GM18858 (cell line): Measurements from ENCODE around the gene CTBP2.

Experiments used
- ATAC-seq: cut with Tn5 transposase; IDR thresholded peaks from one replicate; pipeline ENCODE4 v1.9.1; 2021; ENCODE audit not compliant: unreplicated experiment

Gene CTBP2

DNA sequence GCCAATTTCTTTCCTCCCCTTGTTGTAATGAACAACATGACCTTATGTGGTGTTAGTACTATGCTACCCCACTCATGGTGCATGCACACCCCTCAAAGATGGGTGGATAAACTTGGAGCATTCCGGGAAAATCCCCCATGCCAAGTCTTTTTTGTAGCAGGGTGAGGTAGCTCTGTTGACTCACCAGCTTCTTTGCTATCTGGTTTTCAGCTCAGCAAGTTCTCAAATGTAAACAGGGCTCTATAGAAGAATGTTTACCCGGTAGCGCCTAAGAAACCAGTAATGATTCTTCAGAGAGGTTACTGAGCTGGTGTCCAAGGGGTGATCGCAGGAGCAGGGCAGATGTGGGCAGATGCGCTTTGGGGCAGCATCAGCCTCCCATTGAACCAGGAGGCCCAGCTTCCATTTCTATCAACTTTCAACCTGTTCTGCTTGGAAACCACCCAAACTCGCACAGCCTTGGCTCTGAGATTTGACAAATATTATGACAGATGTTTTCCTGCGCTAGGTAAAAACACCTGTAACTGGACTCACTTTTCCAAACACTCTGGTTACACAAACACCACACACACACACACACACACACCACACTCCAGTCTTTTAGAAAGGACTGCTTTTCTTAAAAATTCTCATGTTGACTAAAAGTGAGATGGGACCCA, 130.7 kb downstream of the CTBP2 start:
- no peak for ATAC-seq

- ATAC-seq, result no peak
Observed at GRCh38 chr10:125027871-125028869, 132.2 kb downstream of the CTBP2 start.

- no peak for ATAC-seq
Observed at GRCh38 chr10:125026974-125027735, 133.2 kb downstream of the CTBP2 start.

DNA sequence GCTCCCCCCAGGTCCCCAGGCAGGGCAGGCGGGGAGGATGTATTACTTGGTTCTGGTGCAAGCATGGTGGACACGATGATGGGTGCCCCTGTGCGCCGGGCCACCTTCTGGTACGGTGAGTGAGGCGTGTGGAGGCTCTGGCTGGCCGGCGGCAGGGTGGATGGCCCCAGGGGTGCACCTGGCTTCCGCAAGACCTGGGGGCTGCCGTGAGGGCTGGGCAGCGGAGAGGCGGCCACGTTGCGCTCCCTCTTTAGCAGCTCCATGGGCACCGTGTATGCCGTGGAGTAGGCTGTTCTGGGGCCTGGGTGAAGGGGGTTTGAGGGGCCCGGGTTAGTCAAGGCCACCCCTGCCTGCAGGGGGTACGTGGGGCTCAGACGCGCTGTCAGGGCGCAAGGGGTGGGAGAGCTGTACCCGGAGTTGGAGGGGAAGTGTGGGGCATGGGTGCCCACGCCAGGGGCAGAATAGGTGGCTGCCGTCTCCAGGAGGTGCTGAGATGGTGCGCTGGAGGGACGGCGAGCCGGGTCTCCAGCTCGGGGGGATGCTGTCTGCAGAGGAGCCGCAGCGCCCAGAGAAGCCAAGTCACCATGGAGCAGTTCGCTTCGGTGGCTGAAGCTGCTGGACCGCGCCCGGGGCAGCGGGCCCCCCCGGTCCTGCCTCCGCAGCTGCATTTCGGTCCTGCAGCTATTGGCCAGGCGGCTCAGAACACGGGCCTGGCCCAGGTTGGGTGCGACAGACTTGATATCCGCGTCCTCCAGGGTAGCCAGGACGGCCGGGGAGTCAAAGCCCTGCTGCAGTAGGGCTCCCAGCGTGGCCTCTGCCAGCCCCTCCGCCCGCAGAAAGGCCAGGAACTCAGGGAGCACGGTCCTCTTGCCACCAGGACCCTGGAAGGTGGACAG, 134.1 kb downstream of the CTBP2 start:
- no peak for ATAC-seq

GRCh38 chr10:125025341-125025740, 135.0 kb downstream of the CTBP2 start:
- no peak for ATAC-seq

- ATAC-seq, result no peak
Observed at GRCh38 chr10:125024497-125025234, 135.7 kb downstream of the CTBP2 start.

GRCh38 chr10:125023862-125024496, 136.4 kb downstream of the CTBP2 start:
- no peak for ATAC-seq

- ATAC-seq, result no peak
Observed at GRCh38 chr10:125023255-125023654, 137.1 kb downstream of the CTBP2 start.

GRCh38 chr10:125022671-125023070, 137.7 kb downstream of the CTBP2 start:
- no peak for ATAC-seq

GRCh38 chr10:125021686-125022344, 138.5 kb downstream of the CTBP2 start:
- no peak for ATAC-seq

DNA sequence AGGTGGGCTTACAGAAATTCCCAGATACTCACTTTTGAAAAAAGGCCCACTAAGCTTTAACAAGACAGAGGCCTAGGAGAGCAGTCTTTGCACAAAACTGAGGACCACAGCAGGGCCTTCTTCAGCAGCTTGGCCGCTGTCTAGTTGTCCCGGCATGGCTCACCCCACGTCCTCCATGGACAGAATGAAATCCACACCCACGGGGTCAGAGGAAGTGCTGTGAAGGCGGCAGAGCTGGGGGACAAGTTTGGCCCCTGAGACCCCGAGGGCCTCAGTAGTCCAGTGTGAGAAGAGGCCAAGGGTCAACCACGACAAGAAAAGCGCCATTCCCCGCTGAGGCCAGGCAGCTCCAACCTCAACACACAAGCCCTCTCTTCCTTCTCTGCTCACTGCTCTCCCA, 139.5 kb downstream of the CTBP2 start:
- no peak for ATAC-seq

DNA sequence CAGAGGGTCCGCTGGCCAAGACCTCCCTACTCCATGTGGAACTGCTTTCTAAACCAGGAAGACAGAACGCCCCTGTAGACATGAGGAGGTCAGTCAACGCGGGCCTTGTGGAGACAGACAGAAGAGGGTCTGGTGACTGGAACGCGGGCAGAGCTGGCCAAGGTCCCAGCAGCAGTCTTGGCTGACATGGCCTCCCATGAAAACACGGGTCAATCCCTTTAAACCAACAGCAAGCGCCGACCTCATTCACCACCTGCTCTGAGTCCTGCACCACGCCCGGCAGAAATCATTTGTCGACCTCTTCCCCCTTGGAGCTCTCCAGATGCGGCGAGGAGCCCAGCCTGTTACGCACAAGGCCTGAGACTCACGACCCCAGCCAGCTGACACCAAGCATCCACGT, 140.0 kb downstream of the CTBP2 start:
- ATAC-seq, result no peak

DNA sequence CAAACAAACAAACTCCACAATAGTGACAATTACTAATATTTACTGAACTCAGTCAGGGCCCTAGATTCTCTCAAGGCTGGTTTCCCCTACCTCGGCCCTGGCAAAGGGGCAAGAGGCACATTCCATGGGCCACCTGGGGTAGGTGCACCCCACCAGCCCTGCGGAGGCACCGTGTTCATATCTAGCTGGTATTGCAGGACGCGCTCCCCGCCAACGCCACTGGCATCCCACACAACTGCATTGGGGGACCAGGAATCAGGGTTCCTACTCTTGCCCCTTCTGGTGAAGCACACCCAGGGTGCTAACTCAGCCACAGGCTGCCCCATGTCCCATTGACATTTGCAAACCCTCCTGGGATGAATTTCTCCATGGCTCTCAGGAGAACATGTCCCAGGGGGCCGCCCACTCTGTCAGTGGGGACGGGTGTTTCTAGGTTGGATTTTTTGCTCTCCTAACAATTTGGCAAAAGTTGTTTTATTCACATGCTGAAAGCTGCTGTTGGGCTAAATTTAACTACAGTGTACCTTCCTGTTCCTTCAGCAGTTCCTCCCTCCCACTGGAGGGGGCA, 141.7 kb downstream of the CTBP2 start:
- no peak for ATAC-seq

DNA sequence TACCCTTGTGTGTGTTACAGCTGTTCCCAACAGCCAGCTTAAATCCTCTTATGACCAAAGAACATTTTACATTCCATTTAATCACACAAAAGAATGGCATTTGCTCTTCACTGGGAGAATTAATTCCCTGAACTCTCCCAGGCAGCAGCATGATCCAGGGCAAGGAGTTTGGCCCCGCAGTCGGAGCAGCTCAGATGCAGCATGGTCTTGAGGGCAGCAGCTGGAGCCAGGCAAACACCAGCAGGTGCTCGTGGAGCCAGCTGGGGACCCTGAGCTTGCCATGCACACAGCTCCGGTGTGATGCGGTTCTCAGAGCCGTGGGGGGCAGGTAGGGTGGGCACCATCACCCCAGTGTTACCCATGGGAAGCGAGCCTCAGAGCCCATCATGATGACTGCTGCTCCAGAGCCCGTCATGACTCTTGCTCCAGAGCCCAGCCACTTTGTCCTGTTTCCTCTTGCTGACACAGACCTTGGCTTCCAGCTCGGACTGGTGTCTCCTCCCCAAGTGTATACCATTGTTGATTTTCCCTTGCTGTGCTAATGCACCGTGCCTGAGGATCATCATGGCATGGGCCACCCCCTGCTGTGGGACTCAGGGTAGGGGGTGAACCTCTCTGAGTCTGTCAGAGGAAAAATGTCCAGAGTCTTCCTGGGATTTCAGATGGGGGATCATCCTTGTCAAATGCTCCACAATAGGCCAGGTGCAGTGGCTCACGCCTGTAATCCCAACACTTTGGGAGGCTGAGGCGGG, 142.6 kb downstream of the CTBP2 start:
- ATAC-seq, result no peak

DNA sequence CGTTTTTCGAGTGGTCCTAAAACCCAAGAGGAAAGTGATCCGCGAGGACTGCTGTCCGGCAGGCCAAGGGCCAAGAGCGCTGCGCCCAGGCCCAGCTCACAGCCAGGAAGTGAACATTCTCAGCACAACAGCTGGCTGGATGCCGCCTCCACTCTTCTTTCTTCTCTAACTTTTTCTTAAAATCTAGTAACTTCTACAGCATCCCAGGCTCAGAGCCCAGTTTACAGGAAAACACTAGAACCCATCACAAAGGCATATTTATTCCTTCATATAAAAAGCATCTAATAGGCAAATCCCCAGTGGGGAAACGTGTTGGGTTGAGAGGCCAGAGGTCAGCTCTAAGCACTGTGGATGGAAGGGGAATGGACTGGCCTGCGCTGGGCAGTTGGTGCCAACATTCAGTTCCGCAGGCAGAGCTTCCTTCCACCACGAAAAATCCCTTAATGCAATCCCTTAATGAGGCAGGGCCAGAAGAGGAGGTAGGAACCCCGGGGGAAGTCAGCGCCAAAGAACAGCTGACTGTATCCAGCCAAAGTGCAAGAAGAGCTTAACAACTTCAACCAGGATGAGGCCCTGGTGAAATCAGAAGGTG, 143.7 kb downstream of the CTBP2 start:
- ATAC-seq, result no peak

DNA sequence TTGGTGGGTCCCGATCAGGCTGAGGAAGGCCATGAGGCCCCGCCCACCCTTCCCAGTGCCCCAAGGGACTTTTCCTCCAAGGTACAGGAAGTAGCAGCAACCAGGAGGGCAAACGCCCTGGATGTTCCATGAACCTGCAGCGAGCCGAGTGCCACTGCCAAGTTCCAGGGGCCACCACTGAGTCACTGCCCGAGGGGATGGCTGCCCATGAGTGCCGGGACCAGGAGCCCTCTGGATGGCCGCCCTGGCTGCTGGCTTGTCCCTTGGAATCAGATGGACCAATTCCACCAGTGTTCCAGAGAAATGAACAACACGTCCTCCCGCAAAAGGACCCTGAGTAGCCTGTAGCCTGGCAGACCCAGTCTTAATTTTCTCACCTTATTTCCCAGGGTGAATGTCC, 144.2 kb downstream of the CTBP2 start:
- ATAC-seq, result no peak

GRCh38 chr10:125015356-125015944, 144.9 kb downstream of the CTBP2 start:
- ATAC-seq, result no peak
